Activated T-cell treated with anti-CD3 and anti-CD28 coated beads for 1 hour (primary cell): ENCODE measurements around the gene ZNF816.
A peak's percentile ranks its signal among the peaks of the same experiment; 100 is the strongest.
"Not testable (repeated sequence)": the region's sequence is repeated elsewhere in the genome, so short reads cannot be mapped to it uniquely, and the experiment has no call there.

ENCODE experiments used
- DNase-seq: peaks from one replicate; pipeline ENCODE4 v3.0.0-alpha.2; 2020; ENCODE audit warnings: low read depth

The ZNF816 gene

GRCh38 chr19:52959613-52960295, 2.9 kb downstream of the ZNF816 start:
- no peak for DNase-seq

- no peak for DNase-seq
Observed at GRCh38 chr19:52957591-52957990, 5.1 kb downstream of the ZNF816 start.

GRCh38 chr19:52956917-52957316, 5.8 kb downstream of the ZNF816 start:
- DNase-seq, result no peak

GRCh38 chr19:52949422-52949821, 13.3 kb downstream of the ZNF816 start:
- no peak for DNase-seq

- DNase-seq, result no peak
Observed at GRCh38 chr19:52948025-52948770, 14.5 kb downstream of the ZNF816 start.

- no peak for DNase-seq
Observed at GRCh38 chr19:52946322-52947310, 16.1 kb downstream of the ZNF816 start.

GRCh38 chr19:52945652-52946321, 16.9 kb downstream of the ZNF816 start:
- DNase-seq, result no peak

- not testable (repeated sequence) for DNase-seq
Observed at GRCh38 chr19:52944703-52945493, 17.8 kb downstream of the ZNF816 start.

GRCh38 chr19:52943884-52944643, 18.6 kb downstream of the ZNF816 start:
- DNase-seq, result no peak

- no peak for DNase-seq
Observed at GRCh38 chr19:52943134-52943883, 19.4 kb downstream of the ZNF816 start.

GRCh38 chr19:52942386-52943133, 20.1 kb downstream of the ZNF816 start:
- peak; percentile 89 for DNase-seq

GRCh38 chr19:52941941-52942385, 20.7 kb downstream of the ZNF816 start:
- DNase-seq, result no peak

GRCh38 chr19:52941523-52941922, 21.2 kb downstream of the ZNF816 start:
- not testable (repeated sequence) for DNase-seq

GRCh38 chr19:52940905-52941304, 21.8 kb downstream of the ZNF816 start:
- DNase-seq, result not testable (repeated sequence)

- DNase-seq, result no peak
Observed at GRCh38 chr19:52938761-52939160, 23.9 kb downstream of the ZNF816 start.

GRCh38 chr19:52936954-52937325, 25.7 kb downstream of the ZNF816 start:
- DNase-seq, result no peak

GRCh38 chr19:52936151-52936953, 26.3 kb downstream of the ZNF816 start:
- DNase-seq, result no peak

- DNase-seq, result no peak
Observed at GRCh38 chr19:52935434-52935833, 27.2 kb downstream of the ZNF816 start.
